ENCODE results near the gene CDC42EP1. TPM values are rescaled to one million over a fixed set of nuclear protein-coding genes. Genes with fewer than 3 reads are reported as not detected.

CDC42EP1 gene
- total RNA-seq, 1 donor from 2014 or later, result 46.2 TPM

GRCh38 chr22:37616201-37617083 is 56.2 kb downstream of the CDC42EP1 start:
- Histone ChIP-seq H3K4me1 (peaks cover 15% of the 10 kb centered on the region), H3K4me3 (no peak overlapping the region), H3K27me3 (no peaks in the 10 kb centered on the region), H3K9me3 (no peaks in the 10 kb centered on the region), H3K27ac (no peak overlapping the region), H3K36me3 (peaks cover 0 to 21% of the 10 kb centered on the region in 2 donors)
- intact Hi-C loops (cut with DNase I), result no loop called here
- TF ChIP-seq POLR2A (IDR thresholded peaks at IDR 0.05), result no peak
- no peak for TF ChIP-seq POLR2AphosphoS5 (IDR thresholded peaks at IDR 0.05; ENCODE audit: insufficient read depth in 1 of 2, low read depth in 1 of 2)
- TF ChIP-seq CTCF (IDR thresholded peaks at IDR 0.05), result no peak
- DNase-seq (ENCODE audit: extremely low spot score in 2 of 2), result peak in 1 of 2 donors; percentile 81

GRCh38 chr22:37617431-37617830 is 57.2 kb downstream of the CDC42EP1 start:
- H3K4me3 ChIP-seq, result no peak overlapping the region
- H3K27ac ChIP-seq, result no peak overlapping the region
- intact Hi-C loops (cut with DNase I), result no loop called here
- peaks cover 0 to 24% of the 10 kb centered on the region in 2 donors for H3K36me3 ChIP-seq
- no peaks in the 10 kb centered on the region for H3K27me3 ChIP-seq
- TF ChIP-seq POLR2A (IDR thresholded peaks at IDR 0.05) (no peak), CTCF (IDR thresholded peaks at IDR 0.05) (no peak), POLR2AphosphoS5 (IDR thresholded peaks at IDR 0.05; ENCODE audit: insufficient read depth in 1 of 2, low read depth in 1 of 2) (no peak)
- no peak for DNase-seq (ENCODE audit: extremely low spot score in 2 of 2)
- peaks cover 12% of the 10 kb centered on the region for H3K4me1 ChIP-seq
- H3K9me3 ChIP-seq, result no peaks in the 10 kb centered on the region

GRCh38 chr22:37618072-37618656 is 57.9 kb downstream of the CDC42EP1 start:
- H3K27me3 ChIP-seq, result no peaks in the 10 kb centered on the region
- TF ChIP-seq POLR2AphosphoS5 (IDR thresholded peaks at IDR 0.05; ENCODE audit: insufficient read depth in 1 of 2, low read depth in 1 of 2) (no peak), CTCF (IDR thresholded peaks at IDR 0.05) (no peak), POLR2A (IDR thresholded peaks at IDR 0.05) (no peak)
- DNase-seq (ENCODE audit: extremely low spot score in 2 of 2), result no peak
- peaks cover 9% of the 10 kb centered on the region for H3K4me1 ChIP-seq
- no peak overlapping the region for H3K27ac ChIP-seq
- peaks cover 0 to 27% of the 10 kb centered on the region in 2 donors for H3K36me3 ChIP-seq
- H3K4me3 ChIP-seq, result no peak overlapping the region
- intact Hi-C loops (cut with DNase I), result no loop called here
- no peaks in the 10 kb centered on the region for H3K9me3 ChIP-seq

GRCh38 chr22:37618674-37619073 is 58.4 kb downstream of the CDC42EP1 start:
- H3K4me1 ChIP-seq, result peaks cover 9% of the 10 kb centered on the region
- no peaks in the 10 kb centered on the region for H3K9me3 ChIP-seq
- no peak for DNase-seq (ENCODE audit: extremely low spot score in 2 of 2)
- no peak overlapping the region for H3K27ac ChIP-seq
- H3K36me3 ChIP-seq, result peaks cover 0 to 27% of the 10 kb centered on the region in 2 donors
- intact Hi-C loops (cut with DNase I), result no loop called here
- no peaks in the 10 kb centered on the region for H3K27me3 ChIP-seq
- H3K4me3 ChIP-seq, result no peak overlapping the region
- no peak for TF ChIP-seq POLR2AphosphoS5 (IDR thresholded peaks at IDR 0.05; ENCODE audit: insufficient read depth in 1 of 2, low read depth in 1 of 2)
- TF ChIP-seq POLR2A (IDR thresholded peaks at IDR 0.05), result no peak
- no peak for TF ChIP-seq CTCF (IDR thresholded peaks at IDR 0.05)

Small RNAs within 50 kb of the gene (small RNA-seq; reads per million reads assigned to genes)
- not detected for gene RF00017

Other genes starting within 250 kb of the CDC42EP1 start
- not detected for gene ELFN2, start 133.0 kb upstream of the CDC42EP1 start, total RNA-seq
- 15.2 TPM for gene MFNG, start 74.1 kb upstream of the CDC42EP1 start, total RNA-seq
- 11.0 TPM for gene CARD10, start 41.1 kb upstream of the CDC42EP1 start, total RNA-seq
- gene LGALS2, start 19.6 kb downstream of the CDC42EP1 start, total RNA-seq, result not detected
- gene GGA1, start 48.4 kb downstream of the CDC42EP1 start, total RNA-seq, result 45.7 TPM
- 34.1 TPM for gene SH3BP1, start 79.2 kb downstream of the CDC42EP1 start, total RNA-seq
- 6.4 TPM for gene PDXP, start 98.2 kb downstream of the CDC42EP1 start, total RNA-seq
- gene LGALS1, start 115.2 kb downstream of the CDC42EP1 start, total RNA-seq, result 1,638 TPM
- 28.2 TPM for gene NOL12, start 125.9 kb downstream of the CDC42EP1 start, total RNA-seq
- gene TRIOBP, start 136.6 kb downstream of the CDC42EP1 start, total RNA-seq, result 108 TPM
- 7.6 TPM for gene GCAT, start 247.5 kb downstream of the CDC42EP1 start, total RNA-seq

Data from vagina (tissue), 2 donors.